ENCODE measurements around the gene SHMT2.
A peak's percentile ranks its signal among the peaks of the same experiment; 100 is the strongest.
"Not testable (repeated sequence)": the region's sequence is repeated elsewhere in the genome, so short reads cannot be mapped to it uniquely, and the experiment has no call there.

The SHMT2 gene

GRCh38 chr12:57272337-57273151 lies 43.0 kb downstream of the SHMT2 start:
- no peak for DNase-seq (ENCODE audit: low read depth in 1 of 2, low spot score in 1 of 2)
- H3K27me3 ChIP-seq (ENCODE audit: insufficient read depth, poor library complexity, severe bottlenecking): no peaks in the 10 kb centered on the region
- TF ChIP-seq REST (IDR thresholded peaks at IDR 0.05; ENCODE audit: insufficient replicate concordance, low read depth): no peak
- no peak for TF ChIP-seq POLR2AphosphoS5 (IDR thresholded peaks at IDR 0.05; ENCODE audit: low read depth)
- TF ChIP-seq SPI1 (IDR thresholded peaks at IDR 0.05; ENCODE audit: borderline replicate concordance, low read depth): no peak
- TF ChIP-seq CTCF (IDR thresholded peaks at IDR 0.05; ENCODE audit: insufficient read depth, low read length): no peak
- TF ChIP-seq GABPA (IDR thresholded peaks at IDR 0.05; ENCODE audit: low read depth): no peak
- H3K27ac ChIP-seq (replicated peaks): no peak overlapping the region
- no peak overlapping the region for H3K4me3 ChIP-seq (replicated peaks; ENCODE audit: insufficient read depth, low read length)

- no peaks in the 10 kb centered on the region for H3K27me3 ChIP-seq (ENCODE audit: insufficient read depth, poor library complexity, severe bottlenecking)
- H3K4me3 ChIP-seq (replicated peaks; ENCODE audit: insufficient read depth, low read length): no peak overlapping the region
- TF ChIP-seq GABPA (IDR thresholded peaks at IDR 0.05; ENCODE audit: low read depth) (no peak), REST (IDR thresholded peaks at IDR 0.05; ENCODE audit: insufficient replicate concordance, low read depth) (no peak), CTCF (IDR thresholded peaks at IDR 0.05; ENCODE audit: insufficient read depth, low read length) (no peak), SPI1 (IDR thresholded peaks at IDR 0.05; ENCODE audit: borderline replicate concordance, low read depth) (no peak), POLR2AphosphoS5 (IDR thresholded peaks at IDR 0.05; ENCODE audit: low read depth) (no peak)
- DNase-seq (ENCODE audit: low read depth in 1 of 2, low spot score in 1 of 2): no peak
- no peak overlapping the region for H3K27ac ChIP-seq (replicated peaks)
Observed at GRCh38 chr12:57273516-57273915, 44.0 kb downstream of the SHMT2 start.

- not testable (repeated sequence) for H3K27ac ChIP-seq (replicated peaks); DNase-seq (ENCODE audit: low read depth in 1 of 2, low spot score in 1 of 2); H3K27me3 ChIP-seq (ENCODE audit: insufficient read depth, poor library complexity, severe bottlenecking); H3K4me3 ChIP-seq (replicated peaks; ENCODE audit: insufficient read depth, low read length)
Observed at GRCh38 chr12:57276233-57276632, 46.7 kb downstream of the SHMT2 start.

DNA sequence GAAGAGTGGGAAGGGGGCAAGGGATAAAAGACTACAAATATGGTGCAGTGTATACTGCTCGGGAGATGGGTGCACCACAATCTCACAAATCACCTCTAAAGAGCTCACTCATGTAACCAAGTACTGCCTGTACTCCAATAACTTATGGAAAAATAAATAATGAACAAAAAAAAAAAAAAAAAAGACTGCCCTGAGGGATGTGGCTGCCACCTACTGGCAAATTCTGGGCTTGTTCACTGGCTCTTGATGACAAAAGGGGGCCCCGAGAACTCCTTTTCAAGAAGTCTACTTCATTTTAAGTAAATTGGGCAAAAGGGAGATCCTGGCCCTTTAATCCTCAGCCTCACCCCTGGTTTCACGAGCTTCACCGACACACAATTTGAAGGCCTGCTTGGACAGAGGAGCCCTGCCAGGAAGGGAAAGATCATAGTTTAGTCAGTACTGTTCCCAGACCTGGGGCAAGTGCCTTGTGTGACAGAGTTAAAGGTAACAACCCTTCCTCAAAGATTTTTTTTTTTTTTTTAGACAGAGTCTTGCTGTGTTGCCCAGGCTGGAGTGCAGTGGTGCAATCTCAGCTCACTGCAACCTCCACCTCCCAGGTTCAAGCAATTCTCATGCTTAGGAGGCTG lies 47.5 kb downstream of the SHMT2 start:
- H3K27me3 ChIP-seq (ENCODE audit: insufficient read depth, poor library complexity, severe bottlenecking): no peaks in the 10 kb centered on the region
- H3K27ac ChIP-seq (replicated peaks): no peak overlapping the region
- H3K4me3 ChIP-seq (replicated peaks; ENCODE audit: insufficient read depth, low read length): no peak overlapping the region
- DNase-seq (ENCODE audit: low read depth in 1 of 2, low spot score in 1 of 2): peak; percentile 10 to 21
- TF ChIP-seq POLR2AphosphoS5 (IDR thresholded peaks at IDR 0.05; ENCODE audit: low read depth) (no peak), GABPA (IDR thresholded peaks at IDR 0.05; ENCODE audit: low read depth) (no peak), CTCF (IDR thresholded peaks at IDR 0.05; ENCODE audit: insufficient read depth, low read length) (no peak), REST (IDR thresholded peaks at IDR 0.05; ENCODE audit: insufficient replicate concordance, low read depth) (no peak), SPI1 (IDR thresholded peaks at IDR 0.05; ENCODE audit: borderline replicate concordance, low read depth) (no peak)

All from HL-60 (cell line).